Measurements from ENCODE around the gene SP7.

Gene SP7

DNA sequence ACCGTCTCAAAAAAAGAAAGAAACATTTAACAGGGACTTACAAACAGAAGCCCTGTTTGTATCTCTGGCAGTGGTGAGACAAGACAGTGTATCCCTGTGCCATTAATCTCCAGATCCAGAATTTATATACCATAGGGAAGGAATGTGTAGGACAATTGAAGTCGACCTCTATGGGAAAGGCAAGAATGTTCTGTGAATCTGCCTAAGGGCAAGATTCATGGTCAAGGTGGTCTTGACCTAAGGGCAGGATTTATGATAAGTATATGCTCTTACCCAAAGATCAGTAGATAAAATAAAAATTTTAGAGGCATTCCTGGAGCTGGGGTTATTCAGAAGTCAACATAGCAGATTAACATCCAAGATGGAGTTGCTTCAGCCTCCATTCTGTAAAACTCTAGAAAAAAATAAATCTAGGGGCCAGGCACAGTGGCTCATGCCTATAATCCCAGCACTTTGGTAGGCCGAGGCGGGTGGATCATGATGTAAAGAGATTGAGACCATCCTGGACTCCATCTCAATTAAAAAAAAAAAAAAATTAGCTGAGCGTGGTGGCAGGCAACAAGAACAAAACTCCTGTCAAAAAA, 22.8 kb upstream of the SP7 start:
- ChIA-PET CTCF (interaction anchor here (0.7 to 1.2 kb wide), 2 partner anchors 14 to 23 kb away, joined by 3 to 4 read pairs; no protein-coding TSS in a partner anchor), POLR2A (ENCODE audit: low non-redundant PET) (interaction anchor here (0.6 kb wide), 1 partner anchor 20 kb away, joined by 6 read pairs; no protein-coding TSS in a partner anchor)
- DNase-seq (ENCODE audit: low spot score) = no peak

DNA sequence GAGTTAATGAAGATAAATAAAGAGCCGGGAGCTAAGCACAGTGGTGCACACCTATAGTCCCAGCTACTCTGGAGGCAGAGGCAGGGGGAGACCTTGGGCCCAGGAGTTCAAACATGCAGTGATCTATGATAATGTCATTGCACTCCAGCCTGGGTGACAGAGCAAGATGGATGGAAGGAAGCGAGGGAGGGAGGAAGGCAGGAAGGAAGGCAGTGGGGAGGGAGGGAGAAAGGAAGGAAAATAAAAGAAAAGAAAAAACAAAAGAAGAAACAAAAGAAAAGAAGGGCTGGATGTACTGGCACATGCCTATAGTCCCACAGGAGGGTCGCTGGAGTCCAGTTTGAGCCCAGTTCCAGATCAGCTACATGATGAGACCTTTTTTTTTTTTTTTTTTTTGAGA, 19.0 kb upstream of the SP7 start:
- TF ChIP-seq, protein P1, sequence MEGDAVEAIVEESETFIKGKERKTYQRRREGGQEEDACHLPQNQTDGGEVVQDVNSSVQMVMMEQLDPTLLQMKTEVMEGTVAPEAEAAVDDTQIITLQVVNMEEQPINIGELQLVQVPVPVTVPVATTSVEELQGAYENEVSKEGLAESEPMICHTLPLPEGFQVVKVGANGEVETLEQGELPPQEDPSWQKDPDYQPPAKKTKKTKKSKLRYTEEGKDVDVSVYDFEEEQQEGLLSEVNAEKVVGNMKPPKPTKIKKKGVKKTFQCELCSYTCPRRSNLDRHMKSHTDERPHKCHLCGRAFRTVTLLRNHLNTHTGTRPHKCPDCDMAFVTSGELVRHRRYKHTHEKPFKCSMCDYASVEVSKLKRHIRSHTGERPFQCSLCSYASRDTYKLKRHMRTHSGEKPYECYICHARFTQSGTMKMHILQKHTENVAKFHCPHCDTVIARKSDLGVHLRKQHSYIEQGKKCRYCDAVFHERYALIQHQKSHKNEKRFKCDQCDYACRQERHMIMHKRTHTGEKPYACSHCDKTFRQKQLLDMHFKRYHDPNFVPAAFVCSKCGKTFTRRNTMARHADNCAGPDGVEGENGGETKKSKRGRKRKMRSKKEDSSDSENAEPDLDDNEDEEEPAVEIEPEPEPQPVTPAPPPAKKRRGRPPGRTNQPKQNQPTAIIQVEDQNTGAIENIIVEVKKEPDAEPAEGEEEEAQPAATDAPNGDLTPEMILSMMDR (conservative IDR thresholded peaks at IDR 0.05; ENCODE audit: low read depth) = no peak
- ChIA-PET POLR2A (ENCODE audit: low non-redundant PET) (no interaction called here), CTCF (interaction anchor here (1.1 to 3.8 kb wide), 2 partner anchors 27 to 66 kb away, joined by 4 to 44 read pairs; no protein-coding TSS in a partner anchor)
- H3K27ac ChIP-seq = peak overlapping the region; percentile 23; the same call in 1 of the 2 replicates
- no peak for DNase-seq (ENCODE audit: low spot score)

More for the DNA sequence above, 22.8 kb upstream of the SP7 start:
- H3K27ac ChIP-seq = no peak overlapping the region
- TF ChIP-seq, protein P1 (conservative IDR thresholded peaks at IDR 0.05; ENCODE audit: low read depth) = no peak

DNA sequence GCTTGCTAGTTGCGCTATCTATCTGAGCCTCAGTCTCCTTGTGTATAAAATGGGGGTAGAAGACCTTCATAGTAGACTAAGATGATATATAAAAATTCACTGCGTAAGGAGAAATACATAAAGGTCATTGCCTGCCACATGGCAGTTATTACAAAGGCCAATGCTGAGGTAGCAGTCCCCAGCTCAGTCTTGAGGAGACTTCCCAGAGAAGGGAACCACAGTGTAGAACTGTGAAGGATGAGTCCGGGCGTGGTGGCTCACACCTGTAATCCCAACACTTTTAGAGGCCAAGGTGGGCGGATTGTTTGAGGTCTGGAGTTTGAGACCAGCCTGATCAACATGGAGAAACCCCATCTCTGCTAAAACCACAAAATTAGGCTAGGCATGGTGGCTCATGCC, 17.1 kb upstream of the SP7 start:
- ChIA-PET CTCF (interaction anchor here (1.1 to 3.8 kb wide), 4 partner anchors 29 to 68 kb away, joined by 3 to 44 read pairs (median 19); no protein-coding TSS in a partner anchor), POLR2A (ENCODE audit: low non-redundant PET) (no interaction called here)
- TF ChIP-seq, protein P1 (conservative IDR thresholded peaks at IDR 0.05; ENCODE audit: low read depth) = no peak
- no peak for DNase-seq (ENCODE audit: low spot score)
- peak overlapping the region; percentile 44 for H3K27ac ChIP-seq

DNA sequence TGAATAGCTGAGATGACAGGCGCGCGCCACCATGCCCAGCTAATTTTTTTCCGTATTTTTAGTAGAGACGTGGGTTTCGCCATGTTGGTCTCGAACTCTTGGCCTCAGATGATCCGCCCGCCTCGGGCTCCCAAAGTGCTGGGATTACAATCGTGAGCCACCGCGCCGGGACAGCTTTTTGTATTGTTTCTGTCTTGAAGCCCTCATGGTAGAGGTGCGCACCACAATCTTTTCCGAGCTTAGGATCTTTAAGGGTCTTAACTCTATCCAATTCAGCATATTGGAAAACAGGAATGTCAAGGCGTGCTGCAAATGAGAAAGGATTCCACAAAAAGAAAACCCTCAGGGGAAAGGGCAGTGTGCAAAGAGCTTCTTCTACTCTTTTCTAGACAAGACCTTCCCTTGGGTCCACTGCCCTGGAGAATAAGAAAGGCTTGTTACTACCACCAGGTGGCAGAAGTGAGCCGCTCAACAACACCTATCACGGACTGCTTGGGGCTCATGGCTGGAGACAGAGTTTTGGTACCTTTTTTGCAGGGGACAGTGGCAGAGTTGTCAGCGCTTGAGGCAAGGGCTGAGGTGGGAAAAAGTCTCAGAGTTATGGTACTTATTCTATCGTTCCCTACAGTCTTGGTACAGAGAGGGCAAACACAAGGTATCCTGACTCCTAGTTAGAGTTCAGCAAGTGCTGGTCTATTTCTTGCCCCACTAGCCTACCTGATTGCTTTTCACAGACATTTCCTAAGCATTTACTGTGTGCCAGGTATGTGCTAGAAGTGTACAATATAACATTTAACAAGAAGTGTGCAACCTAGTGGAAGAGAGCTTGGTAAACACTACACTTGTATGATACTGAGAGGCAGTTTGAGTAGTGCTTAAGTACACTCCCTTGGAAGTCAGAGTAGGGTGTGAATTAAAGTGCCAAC, 16.4 kb upstream of the SP7 start:
- peak; percentile 67 for DNase-seq (ENCODE audit: low spot score)
- H3K27ac ChIP-seq = peak overlapping the region; percentile 15; the same call in 1 of the 2 replicates
- POLR2A ChIA-PET (ENCODE audit: low non-redundant PET) = interaction anchor here (0.5 to 0.6 kb wide), 2 partner anchors 33 to 213 kb away, joined by 4 to 5 read pairs; no protein-coding TSS in a partner anchor
- TF ChIP-seq, protein P1 (conservative IDR thresholded peaks at IDR 0.05; ENCODE audit: low read depth) = peak; percentile 81
- CTCF ChIA-PET = interaction anchor here (0.5 to 3.8 kb wide), 23 partner anchors 9 to 299 kb away, joined by 3 to 44 read pairs (median 5); partner anchors contain the start of gene AMHR2

DNA sequence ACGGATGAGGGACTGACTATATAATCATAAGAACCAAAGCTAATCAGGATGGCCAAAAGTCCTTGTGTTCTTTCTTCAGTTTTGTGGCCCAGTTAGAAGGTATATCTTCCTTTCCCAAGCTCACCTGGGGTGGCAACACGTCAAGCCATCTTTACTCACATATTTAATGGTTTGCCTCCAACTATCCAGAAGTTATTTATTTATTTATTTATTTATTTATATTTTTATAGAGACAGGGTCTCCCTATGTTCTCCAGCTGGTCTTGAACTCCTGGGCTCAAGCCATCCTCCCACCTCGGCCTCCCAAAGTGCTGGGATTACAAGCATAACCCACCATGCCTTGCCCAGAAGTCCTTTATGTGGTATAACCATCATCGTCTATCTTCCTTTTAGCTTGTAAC, 11.8 kb upstream of the SP7 start:
- ChIA-PET POLR2A (ENCODE audit: low non-redundant PET) (no interaction called here), CTCF (interaction anchor here (0.6 kb wide), 1 partner anchor 25 kb away, joined by 3 read pairs; no protein-coding TSS in a partner anchor)
- no peak for DNase-seq (ENCODE audit: low spot score)

DNA sequence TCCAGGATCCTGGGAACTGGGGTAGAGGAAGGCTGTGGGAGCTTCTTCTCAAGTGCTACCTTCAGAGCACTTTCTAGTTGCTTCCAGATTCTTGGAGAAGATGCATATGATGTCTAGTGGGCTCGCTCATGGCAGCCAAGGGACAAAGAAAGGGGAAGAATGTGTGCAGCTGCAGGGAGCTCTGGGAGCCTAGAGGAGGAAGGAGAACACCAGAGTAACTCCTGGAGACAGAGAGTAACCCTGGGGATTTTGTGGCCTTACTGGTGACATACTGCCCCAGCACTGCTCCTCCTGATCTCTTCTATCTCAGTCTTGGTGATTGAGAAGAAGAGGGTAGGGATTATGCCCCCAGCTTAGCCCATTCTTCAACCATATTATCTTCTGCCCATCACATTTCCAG, 10.3 kb upstream of the SP7 start:
- ChIA-PET POLR2A (ENCODE audit: low non-redundant PET) (no interaction called here), CTCF (no interaction called here)
- DNase-seq (ENCODE audit: low spot score) = no peak
- TF ChIP-seq, protein P1 (conservative IDR thresholded peaks at IDR 0.05; ENCODE audit: low read depth) = no peak
- H3K27ac ChIP-seq = no peak overlapping the region

More for the DNA sequence above, 11.8 kb upstream of the SP7 start:
- TF ChIP-seq, protein P1 (conservative IDR thresholded peaks at IDR 0.05; ENCODE audit: low read depth) = no peak
- no peak overlapping the region for H3K27ac ChIP-seq

Measured in RWPE1 (cell line).